WTC11 (cell line): ENCODE measurements around the gene HOXA7.

ENCODE experiments used
- CBFB ChIP-seq: sonication (generic); formaldehyde crosslinking; IDR thresholded peaks from 2 replicates; pipeline ENCODE4 v1.8.1; 2022; ENCODE audit warnings: mild to moderate bottlenecking, low read depth, missing genetic modification reagents
- ELF4 ChIP-seq: sonication (generic); formaldehyde crosslinking; IDR thresholded peaks from 2 replicates; pipeline ENCODE4 v1.8.1; 2022; ENCODE audit warnings: low read depth, mild to moderate bottlenecking, moderate library complexity, missing genetic modification reagents
- FOXJ3 ChIP-seq: sonication (generic); formaldehyde crosslinking; IDR thresholded peaks from 2 replicates; pipeline ENCODE4 v1.9.0; 2021; ENCODE audit warnings: missing genetic modification reagents, mild to moderate bottlenecking, borderline replicate concordance
- NR3C1 ChIP-seq: sonication (generic); formaldehyde crosslinking; conservative IDR thresholded peaks from 2 replicates; pipeline ENCODE4 v1.8.1; 2023; ENCODE audit warnings: low read depth, mild to moderate bottlenecking, missing genetic modification reagents
- PRDM15 ChIP-seq: sonication (generic); formaldehyde crosslinking; IDR thresholded peaks from 2 replicates; pipeline ENCODE4 v1.8.0; 2022; ENCODE audit warnings: missing genetic modification reagents
- TCF7 ChIP-seq: sonication (generic); formaldehyde crosslinking; IDR thresholded peaks from 2 replicates; pipeline ENCODE4 v1.8.0; 2022; ENCODE audit warnings: mild to moderate bottlenecking, low read depth, missing genetic modification reagents, moderate library complexity
- TF ChIP-seq, protein P1 (sequence below): fragments of 200-600 bp; IDR thresholded peaks from 2 replicates; pipeline ENCODE4 v1.8.0; 2022; ENCODE audit warnings: antibody characterized with exemption
- TF ChIP-seq, protein P2 (sequence below): sonication (generic); formaldehyde crosslinking; IDR thresholded peaks from 2 replicates; pipeline ENCODE4 v1.8.0; 2022; ENCODE audit warnings: mild to moderate bottlenecking, missing genetic modification reagents
- TF ChIP-seq, protein P3 (sequence below): sonication (generic); formaldehyde crosslinking; IDR thresholded peaks from 2 replicates; pipeline ENCODE4 v1.8.1; 2022; ENCODE audit warnings: low read depth, missing genetic modification reagents, borderline replicate concordance
- TF ChIP-seq, protein P4 (sequence below): sonication (generic); formaldehyde crosslinking; IDR thresholded peaks from 2 replicates; pipeline ENCODE4 v1.8.1; 2023; ENCODE audit warnings: mild to moderate bottlenecking, missing genetic modification reagents, moderate library complexity

DNA sequence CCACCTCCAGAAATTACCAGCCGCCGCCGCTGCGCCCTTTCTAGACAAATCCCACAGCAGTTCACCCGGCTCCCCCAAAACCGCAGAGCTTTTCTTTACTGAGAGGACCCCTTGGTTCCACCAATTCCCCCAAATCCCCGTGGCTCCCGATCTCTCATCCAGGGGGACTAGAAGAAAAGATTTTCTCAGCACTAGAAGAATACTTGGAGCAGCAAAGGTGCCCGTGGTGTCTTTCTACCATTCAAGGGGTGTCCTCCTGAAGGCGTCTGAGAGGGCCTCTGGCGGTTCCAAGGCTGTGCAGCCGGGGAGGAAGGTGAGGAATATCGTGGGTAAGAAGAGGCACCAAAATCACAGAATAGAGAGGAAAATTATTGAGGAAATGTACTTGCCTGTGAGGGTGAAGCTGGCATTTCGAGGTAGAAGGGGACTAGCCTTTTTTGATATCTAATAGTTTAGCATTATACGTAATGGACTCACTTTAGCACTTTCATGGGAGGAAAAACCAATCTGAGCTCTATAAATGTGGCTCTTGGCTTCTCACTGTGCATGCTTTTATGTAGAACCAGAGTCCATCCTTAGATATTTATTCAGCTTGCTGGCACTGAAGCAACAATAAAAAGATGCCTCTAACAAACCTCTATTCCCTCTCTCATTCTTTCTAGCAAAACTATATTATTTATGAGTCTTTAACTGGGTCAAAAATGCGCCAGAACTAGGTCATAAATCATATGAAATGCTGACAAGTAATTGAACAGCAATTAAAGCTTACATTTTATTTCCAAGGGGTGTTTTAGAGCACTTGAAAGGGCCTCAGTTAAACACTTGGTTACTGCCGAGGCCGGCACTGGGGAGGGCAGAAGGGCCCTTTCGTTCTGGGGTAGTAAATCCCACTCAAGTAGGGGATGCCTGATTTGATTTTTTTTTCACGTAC is 40.2 kb downstream of the HOXA7 start:
- TF ChIP-seq PRDM15 (CRISPR knock-in tag) (no peak), NR3C1 (no peak), ELF4 (no peak), TCF7 (CRISPR knock-in tag) (no peak), FOXJ3 (CRISPR knock-in tag) (no peak), CBFB (no peak)
- TF ChIP-seq, protein P1, sequence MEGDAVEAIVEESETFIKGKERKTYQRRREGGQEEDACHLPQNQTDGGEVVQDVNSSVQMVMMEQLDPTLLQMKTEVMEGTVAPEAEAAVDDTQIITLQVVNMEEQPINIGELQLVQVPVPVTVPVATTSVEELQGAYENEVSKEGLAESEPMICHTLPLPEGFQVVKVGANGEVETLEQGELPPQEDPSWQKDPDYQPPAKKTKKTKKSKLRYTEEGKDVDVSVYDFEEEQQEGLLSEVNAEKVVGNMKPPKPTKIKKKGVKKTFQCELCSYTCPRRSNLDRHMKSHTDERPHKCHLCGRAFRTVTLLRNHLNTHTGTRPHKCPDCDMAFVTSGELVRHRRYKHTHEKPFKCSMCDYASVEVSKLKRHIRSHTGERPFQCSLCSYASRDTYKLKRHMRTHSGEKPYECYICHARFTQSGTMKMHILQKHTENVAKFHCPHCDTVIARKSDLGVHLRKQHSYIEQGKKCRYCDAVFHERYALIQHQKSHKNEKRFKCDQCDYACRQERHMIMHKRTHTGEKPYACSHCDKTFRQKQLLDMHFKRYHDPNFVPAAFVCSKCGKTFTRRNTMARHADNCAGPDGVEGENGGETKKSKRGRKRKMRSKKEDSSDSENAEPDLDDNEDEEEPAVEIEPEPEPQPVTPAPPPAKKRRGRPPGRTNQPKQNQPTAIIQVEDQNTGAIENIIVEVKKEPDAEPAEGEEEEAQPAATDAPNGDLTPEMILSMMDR, result no peak
- TF ChIP-seq, protein P2, sequence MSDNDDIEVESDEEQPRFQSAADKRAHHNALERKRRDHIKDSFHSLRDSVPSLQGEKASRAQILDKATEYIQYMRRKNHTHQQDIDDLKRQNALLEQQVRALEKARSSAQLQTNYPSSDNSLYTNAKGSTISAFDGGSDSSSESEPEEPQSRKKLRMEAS (CRISPR knock-in tag), result no peak
- TF ChIP-seq, protein P3, sequence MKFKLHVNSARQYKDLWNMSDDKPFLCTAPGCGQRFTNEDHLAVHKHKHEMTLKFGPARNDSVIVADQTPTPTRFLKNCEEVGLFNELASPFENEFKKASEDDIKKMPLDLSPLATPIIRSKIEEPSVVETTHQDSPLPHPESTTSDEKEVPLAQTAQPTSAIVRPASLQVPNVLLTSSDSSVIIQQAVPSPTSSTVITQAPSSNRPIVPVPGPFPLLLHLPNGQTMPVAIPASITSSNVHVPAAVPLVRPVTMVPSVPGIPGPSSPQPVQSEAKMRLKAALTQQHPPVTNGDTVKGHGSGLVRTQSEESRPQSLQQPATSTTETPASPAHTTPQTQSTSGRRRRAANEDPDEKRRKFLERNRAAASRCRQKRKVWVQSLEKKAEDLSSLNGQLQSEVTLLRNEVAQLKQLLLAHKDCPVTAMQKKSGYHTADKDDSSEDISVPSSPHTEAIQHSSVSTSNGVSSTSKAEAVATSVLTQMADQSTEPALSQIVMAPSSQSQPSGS (CRISPR knock-in tag), result no peak
- TF ChIP-seq, protein P4, sequence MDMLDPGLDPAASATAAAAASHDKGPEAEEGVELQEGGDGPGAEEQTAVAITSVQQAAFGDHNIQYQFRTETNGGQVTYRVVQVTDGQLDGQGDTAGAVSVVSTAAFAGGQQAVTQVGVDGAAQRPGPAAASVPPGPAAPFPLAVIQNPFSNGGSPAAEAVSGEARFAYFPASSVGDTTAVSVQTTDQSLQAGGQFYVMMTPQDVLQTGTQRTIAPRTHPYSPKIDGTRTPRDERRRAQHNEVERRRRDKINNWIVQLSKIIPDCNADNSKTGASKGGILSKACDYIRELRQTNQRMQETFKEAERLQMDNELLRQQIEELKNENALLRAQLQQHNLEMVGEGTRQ (CRISPR knock-in tag), result no peak
